Measurements from ENCODE around the gene KIF1B. TPM values are rescaled to one million over a fixed set of nuclear protein-coding genes. Genes with fewer than 3 reads are reported as not detected.
"Not testable (repeated sequence)": the region's sequence is repeated elsewhere in the genome, so short reads cannot be mapped to it uniquely, and the experiment has no call there.

KIF1B gene
- total RNA-seq, 3 donors from 2014 or later = 12.3 to 17.0 (median 16.6) TPM

DNA sequence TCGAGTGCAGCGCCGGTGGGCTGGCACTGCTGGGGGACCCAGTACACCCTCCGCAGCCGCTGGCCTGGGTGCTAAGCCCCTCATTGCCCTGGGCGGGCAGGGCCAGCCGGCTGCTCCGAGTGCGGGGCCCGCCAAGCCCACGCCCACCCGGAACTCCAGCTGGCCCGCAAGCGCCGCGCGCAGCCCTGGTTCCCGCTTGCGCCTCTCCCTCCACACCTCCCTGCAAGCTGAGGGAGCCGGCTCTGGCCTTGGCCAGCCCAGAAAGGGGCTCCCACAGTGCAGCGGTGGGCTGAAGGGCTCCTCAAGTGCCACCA is 216.1 kb downstream of the KIF1B start:
- not testable (repeated sequence) for H3K36me3 Mint-ChIP-seq (ENCODE audit: insufficient read depth); H3K9me3 Mint-ChIP-seq; H3K4me3 Mint-ChIP-seq; DNase-seq; ATAC-seq; H3K27me3 Mint-ChIP-seq (ENCODE audit: low read depth)
- peaks cover 16% of the 10 kb centered on the region for H3K4me1 Mint-ChIP-seq (ENCODE audit: low read depth)

DNA sequence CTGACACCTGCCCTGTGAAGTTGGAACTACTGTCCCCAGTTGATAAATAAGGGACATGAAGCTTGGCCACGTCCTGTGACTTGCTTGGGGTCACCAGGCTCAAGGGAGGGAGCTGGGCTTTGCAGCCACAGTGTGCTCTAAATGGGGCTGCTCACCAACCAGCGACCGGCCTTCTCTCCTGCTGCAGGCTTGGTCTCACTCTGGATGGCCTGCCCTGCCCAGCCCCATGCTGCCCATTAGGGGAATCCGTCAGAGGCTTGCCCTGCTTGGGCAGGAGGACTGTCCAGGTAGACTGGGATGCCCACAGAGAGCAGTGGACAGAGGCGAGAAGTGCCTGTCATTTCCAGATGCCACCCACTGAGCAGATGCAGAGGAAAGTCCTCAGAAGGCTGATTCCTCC is 218.6 kb downstream of the KIF1B start:
- H3K9me3 Mint-ChIP-seq = no peaks in the 10 kb centered on the region
- no peak overlapping the region for H3K4me3 Mint-ChIP-seq
- no peaks in the 10 kb centered on the region for H3K27me3 Mint-ChIP-seq (ENCODE audit: low read depth)
- no peak for DNase-seq
- H3K4me1 Mint-ChIP-seq (ENCODE audit: low read depth) = peaks cover 16% of the 10 kb centered on the region
- ATAC-seq = no peak
- H3K36me3 Mint-ChIP-seq (ENCODE audit: insufficient read depth) = no peaks in the 10 kb centered on the region

- Mint-ChIP-seq H3K9me3 (no peaks in the 10 kb centered on the region), H3K4me3 (peak overlapping the region; percentile 91), H3K27me3 (ENCODE audit: low read depth) (no peaks in the 10 kb centered on the region), H3K36me3 (ENCODE audit: insufficient read depth) (no peaks in the 10 kb centered on the region), H3K4me1 (ENCODE audit: low read depth) (peaks cover 16% of the 10 kb centered on the region)
- DNase-seq (no peak), ATAC-seq (peak; percentile 1 to 10)
These were observed 219.5 kb downstream of the KIF1B start for GRCh38 chr1:10429868-10430215.

GRCh38 chr1:10430216-10431069 is 220.1 kb downstream of the KIF1B start, which contains the start of gene CENPS:
TSS of gene CENPS (plus strand) at chr1:10430433. CDS start at chr1:10430518, 85 bp downstream.
- H3K27me3 Mint-ChIP-seq (ENCODE audit: low read depth) = no peaks in the 10 kb centered on the region
- DNase-seq (peak; percentile 89), ATAC-seq (peak; percentile 87 to 89)
- H3K4me1 Mint-ChIP-seq (ENCODE audit: low read depth) = peaks cover 16% of the 10 kb centered on the region
- no peaks in the 10 kb centered on the region for H3K9me3 Mint-ChIP-seq
- no peaks in the 10 kb centered on the region for H3K36me3 Mint-ChIP-seq (ENCODE audit: insufficient read depth)
- peak within 1 kb of the TSS; percentile 91 for H3K4me3 Mint-ChIP-seq

Other genes starting within 250 kb of the KIF1B start
- not detected for gene RBP7, start 213.3 kb upstream of the KIF1B start, total RNA-seq
- gene UBE4B, start 177.6 kb upstream of the KIF1B start, total RNA-seq = 10 to 100 TPM; 31.5 to 35.9 (median 33.7) TPM
- 100 to 1,000 TPM in 1 of 3 donors, 10 to 100 TPM in 2; 82.2 to 105 (median 93.1) TPM for gene PGD, start 188.5 kb downstream of the KIF1B start, total RNA-seq
- 10 to 100 TPM; 16.3 to 24.2 (median 22.3) TPM for gene CENPS, start 219.9 kb downstream of the KIF1B start, total RNA-seq
- under 1 TPM in 1 of 3 donors, not detected in 2; 0.32 TPM for gene CORT, start 239.5 kb downstream of the KIF1B start, total RNA-seq